ENCODE measurements around the gene RNGTT. TPM values are rescaled to one million over a fixed set of nuclear protein-coding genes. Genes with fewer than 3 reads are reported as not detected.
"Not testable (repeated sequence)": the region's sequence is repeated elsewhere in the genome, so short reads cannot be mapped to it uniquely, and the experiment has no call there.

Gene RNGTT
- polyA plus RNA-seq, 5 donors: 13.3 to 18.0 (median 17.6) TPM

DNA sequence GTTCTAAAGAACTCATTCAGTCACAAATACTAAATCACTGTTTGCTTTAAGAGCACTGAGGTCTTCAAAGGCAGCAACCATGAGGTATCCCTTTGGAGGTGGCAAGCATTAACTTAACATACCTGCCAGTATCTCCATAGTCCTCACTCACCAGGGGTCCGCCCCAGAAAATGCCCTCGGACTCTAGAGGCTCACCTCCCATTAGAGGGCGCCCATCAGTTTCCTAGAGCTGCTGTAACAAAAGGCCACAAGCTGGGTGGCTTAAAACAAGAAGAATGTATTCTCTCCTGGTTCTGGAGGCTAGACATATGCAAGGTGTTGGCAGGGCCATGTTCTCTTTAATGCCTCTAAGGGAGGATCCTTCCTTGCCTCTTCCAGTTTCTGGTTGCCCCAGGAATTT, 12.0 kb upstream of the RNGTT start:
- DNase-seq: no peak

DNA sequence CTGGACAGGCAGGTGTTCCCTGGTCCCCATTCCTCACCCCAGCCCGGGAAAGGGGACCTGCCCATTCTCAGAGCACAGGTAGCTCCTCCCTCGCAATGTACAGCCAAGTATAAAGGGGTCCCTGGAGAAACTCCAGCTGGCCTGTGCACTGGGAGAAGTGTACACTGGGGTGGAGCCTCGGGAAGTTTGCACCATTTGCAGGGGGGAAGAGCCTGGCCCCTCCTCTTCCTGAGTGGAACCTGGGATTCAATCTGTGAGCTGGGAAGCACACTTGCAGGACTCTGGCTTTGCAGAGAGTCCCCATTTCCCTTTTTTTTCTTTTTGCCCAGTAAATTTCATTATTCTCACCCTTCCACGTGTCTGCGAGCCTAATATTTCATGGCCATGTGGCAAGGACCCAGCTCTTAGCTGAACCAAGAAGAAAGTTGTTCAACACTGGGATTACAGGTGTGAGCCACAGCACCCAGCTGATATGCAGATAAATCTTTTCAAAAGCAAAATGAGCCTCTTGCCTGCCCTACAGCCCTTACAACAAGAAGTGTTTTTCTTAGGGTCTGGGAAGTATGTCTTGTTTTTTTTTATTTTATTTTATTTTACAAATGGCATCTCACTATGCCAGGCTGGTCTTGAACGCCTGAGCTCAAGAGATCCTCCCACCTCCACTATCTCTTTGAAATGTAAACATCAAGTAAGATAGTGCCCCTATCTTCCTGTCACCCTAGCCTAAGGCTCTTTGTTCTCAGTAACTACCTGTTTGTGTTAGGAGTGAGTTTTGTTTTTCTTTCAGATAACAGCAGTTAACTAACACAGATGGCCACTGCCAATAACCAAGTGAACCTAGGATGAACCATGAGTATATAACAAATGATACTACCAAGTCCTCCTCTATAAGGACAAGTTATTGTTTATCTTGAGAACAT, 9.3 kb upstream of the RNGTT start:
- no peak for DNase-seq

GRCh38 chr6:88970301-88970700, 6.9 kb upstream of the RNGTT start:
- no peak for DNase-seq

- not testable (repeated sequence) for DNase-seq
Measured at GRCh38 chr6:88969255-88969654, 5.8 kb upstream of the RNGTT start.

- no peak for DNase-seq
Measured at GRCh38 chr6:88967891-88968290, 4.5 kb upstream of the RNGTT start.

GRCh38 chr6:88965691-88966090, 2.3 kb upstream of the RNGTT start:
- no peak for DNase-seq

GRCh38 chr6:88964509-88964908, 1.1 kb upstream of the RNGTT start:
- no peak for DNase-seq

DNA sequence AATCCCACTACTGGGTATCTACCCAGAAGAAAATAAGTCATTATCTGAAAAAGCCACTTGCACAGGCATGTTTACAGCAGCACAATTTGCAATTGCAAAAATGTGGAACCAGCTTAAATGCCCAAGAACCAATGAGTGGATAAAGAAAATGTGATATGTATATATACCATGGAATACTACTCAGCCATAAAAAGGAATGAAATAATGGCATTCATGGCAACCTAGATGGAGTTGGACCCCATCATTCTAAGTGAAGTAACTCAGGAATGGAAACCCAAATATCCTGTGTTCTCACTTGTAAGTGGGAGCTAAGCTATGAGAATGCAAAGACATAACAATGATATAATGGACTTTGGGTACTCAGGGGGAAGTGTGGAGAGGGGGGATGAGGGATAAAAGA, 4.6 kb downstream of the RNGTT start:
- DNase-seq: no peak

- DNase-seq: no peak
Measured at GRCh38 chr6:88953550-88954386, 9.7 kb downstream of the RNGTT start.

DNA sequence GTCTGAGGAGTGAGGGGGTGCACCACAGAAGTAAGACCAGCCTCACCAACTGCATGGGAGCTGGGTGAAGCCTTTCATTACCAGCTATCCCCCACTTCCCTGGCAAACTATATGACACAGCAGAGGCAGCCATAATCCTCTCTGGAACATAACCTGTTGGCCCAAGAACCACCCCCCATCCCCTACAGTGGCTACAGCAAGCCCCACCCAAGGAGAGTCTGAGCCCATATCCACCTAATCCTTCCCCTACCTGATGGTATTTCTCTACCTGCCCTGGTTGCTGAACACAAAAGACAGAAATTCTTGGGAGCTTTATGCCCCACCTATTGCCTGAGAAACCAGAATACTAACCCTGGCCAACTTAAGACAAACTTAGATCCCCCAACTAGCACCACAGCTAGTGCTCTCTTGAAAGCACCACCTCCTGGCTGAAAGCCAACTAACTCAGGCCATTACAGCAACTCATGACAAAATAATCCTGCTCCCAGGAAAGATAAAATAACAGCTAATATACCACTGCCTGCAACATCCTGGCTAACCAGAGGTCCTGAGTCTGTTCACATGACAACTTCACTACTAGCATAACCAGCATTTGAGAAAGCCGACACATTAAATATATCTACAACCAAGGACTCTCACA, 11.2 kb downstream of the RNGTT start:
- no peak for DNase-seq

DNA sequence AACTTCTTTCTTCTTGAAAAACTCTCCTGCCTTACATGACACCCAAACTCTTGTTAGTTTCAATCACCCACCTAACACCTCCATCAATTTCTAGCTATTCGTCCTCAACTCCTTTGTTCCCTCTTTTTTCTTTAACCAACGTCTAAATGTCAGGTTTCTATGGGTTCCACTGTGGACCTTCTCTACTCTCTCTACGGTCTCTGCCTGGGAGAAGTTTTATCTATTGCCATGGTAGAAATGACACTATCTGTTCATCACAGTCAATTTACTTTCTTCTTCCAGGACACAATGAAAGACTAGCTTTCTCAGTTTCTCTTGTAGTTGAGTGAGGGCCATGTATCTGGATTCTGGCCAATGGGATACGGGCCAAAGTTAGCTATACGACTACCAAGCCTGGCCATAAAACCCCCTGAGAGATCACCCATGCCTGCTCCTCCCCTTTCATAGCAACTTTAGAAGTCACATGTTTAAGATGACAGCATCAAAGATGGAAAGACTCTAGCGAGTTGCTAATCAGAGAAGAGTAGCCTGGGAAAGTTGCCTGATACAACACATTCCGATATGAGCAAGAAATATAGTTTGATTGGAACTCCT, 17.9 kb downstream of the RNGTT start:
- DNase-seq: no peak

DNA sequence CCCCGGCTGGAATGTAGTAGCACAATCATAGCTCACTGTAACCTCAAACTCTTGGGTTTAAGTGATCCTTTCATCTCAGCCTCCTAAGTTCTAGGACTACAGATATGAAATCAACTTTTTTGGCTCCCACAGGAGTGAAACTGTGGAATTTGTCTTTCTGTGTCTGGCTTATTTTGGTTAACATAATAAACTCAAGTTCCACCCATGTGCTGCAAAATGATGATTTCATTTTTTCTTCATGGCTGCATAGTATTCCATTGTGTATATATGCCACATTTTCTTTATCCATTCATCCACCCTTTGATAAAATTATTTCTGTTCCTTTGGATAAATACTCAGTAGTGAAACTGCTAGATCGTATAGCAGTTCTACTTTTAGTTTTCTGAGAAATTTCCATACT, 29.9 kb downstream of the RNGTT start:
- DNase-seq: no peak

GRCh38 chr6:88932019-88932418, 31.4 kb downstream of the RNGTT start:
- DNase-seq: not testable (repeated sequence)

GRCh38 chr6:88922775-88923548, 40.5 kb downstream of the RNGTT start:
- no peak for DNase-seq

DNA sequence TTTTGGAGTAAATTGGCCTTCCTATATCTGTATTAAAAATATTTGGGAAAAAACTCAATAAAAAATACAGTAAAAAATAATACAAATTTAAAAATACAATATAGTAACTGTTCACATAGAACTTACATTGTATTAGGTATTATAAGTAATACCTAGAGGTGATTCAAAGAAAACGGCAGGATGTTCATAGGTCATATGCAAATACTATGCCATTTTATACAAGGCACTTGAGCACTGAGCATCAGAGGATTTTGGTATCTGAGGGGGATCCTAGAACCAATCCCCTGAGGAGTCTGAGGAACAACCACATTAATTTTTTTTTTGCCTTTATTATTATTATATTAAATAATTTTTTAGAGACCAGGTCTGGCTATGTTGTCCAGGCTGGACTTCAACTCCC, 41.7 kb downstream of the RNGTT start:
- no peak for DNase-seq

DNA sequence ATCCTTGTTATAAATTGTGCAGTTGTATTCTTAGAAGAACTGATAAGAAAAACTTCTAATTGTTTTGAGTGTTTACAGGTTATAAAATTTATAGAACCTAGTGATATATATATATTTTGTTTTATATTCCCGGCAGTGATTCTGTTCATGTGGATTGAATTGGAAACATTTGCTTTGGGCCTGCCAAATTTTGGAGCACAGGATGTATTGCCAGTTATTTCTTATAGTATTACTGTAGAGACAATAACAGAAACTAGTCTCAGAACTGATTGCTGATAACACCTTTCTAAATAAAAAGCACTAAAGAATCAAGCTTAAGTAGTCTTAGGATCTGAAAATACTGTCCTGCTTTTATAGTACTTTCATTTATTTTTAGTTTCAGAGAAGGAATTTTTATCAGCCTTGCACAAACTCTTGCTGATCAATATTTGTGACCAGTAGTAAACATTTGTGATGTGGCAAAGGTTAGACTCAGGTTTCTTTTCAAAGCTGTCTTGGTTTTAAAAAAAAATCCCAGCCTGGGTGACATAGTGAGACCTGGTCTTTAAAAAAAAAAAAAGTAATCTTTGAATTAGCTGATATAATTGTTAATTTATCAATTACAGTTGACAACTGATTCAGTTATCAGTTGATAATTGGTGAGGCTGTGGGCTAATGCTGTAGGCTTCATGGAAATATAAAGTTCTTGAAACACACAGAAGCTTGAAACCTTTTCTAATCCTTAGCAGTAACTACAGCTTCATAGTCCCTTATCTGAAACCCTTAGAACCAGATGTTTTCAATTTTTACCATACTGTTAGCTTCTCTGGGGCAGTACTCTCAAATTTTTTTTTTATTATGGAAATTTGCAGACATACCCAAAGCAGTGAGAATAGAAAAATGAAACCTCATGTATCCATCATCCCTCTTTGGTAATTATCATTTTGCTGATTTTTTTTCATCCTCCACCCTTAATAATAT, 42.4 kb downstream of the RNGTT start:
- no peak for DNase-seq

DNA sequence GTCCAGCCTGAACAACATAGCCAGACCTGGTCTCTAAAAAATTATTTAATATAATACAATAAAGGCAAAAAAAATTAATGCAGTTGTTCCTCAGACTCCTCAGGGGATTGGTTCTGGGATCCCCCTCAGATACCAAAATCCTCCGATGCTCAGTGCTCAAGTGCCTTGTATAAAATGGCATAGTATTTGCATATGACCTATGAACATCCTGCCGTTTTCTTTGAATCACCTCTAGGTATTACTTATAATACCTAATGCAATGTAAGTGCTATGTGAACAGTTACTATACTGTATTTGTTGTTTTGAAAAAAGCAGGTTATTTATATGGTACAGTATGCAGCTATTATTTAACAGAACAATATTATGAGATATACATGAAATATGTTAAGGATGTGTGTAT, 43.3 kb downstream of the RNGTT start:
- DNase-seq: no peak

DNA sequence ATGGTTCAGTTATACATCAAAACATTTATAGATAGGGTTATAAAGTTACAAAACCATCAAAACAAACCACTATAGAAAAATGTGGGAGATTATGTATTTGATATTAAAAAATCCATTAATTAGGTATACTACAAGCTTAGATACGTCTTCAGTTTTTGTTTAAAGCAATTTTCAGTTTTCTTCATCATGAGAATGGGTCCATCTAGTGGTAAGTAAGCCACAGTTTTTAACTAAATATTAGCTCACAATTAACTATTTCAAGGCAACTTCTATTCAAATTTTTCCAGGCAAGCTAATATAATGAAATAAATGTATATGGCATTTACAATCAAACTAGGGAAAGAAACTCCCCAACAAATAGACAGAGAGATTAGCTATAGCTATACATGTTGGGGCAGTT, 44.4 kb downstream of the RNGTT start:
- DNase-seq: no peak

DNA sequence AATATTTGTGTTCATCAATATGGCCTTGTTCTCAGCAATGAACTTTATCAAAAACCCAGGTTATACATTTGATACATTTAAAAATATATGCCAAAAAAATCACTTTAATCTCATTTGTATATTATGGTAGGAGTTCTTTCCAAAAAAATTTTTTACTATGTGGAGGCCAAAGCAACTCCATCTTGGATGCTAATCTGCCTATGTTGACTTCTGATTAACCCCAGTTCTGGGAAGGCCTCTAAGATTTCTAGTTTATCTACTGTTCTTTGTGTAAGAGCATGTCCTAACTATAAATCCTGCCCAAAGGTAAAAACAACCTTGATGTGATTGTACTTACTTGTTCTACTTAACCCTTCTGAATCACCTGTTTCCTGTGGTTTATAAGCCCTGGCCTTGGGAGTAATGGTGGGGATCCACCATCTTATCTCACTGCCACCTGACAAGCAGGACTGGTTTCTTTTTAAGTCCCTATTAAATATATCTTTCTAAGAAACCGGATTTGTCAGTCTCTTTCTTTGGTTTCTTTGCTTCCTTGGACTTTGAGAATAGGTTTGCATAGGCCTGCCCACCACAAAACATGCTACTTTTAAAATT, 46.7 kb downstream of the RNGTT start:
- no peak for DNase-seq
